ENCODE data around the gene SASH3.

DNA sequence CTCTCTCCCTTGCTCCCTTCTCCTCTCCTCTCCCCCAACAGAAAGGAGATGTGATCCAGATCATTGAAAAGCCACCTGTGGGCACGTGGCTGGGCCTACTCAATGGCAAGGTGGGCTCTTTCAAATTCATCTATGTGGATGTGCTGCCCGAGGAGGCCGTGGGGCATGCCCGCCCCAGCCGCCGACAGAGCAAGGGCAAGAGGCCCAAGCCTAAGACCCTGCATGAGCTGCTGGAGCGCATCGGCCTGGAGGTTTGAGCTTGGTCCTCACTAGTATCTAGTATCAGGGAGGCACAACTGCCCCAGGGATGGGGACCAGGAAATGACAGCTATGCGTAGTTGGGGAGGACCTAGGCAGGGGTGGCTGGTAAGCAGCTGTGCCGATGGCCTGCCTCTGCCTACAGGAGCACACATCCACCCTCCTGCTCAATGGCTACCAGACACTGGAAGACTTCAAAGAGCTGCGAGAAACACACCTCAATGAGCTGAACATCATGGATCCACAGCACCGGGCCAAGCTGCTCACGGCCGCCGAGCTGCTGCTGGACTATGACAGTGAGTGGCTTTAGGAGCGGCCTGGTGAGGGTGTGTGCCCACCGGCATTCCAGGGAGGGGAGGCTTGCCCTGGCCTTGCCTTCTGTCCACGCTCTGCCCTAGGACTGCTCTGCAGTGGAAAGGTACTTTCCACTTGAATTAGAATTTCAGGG, 13.0 kb downstream of the SASH3 start:
- TF ChIP-seq, protein P1, sequence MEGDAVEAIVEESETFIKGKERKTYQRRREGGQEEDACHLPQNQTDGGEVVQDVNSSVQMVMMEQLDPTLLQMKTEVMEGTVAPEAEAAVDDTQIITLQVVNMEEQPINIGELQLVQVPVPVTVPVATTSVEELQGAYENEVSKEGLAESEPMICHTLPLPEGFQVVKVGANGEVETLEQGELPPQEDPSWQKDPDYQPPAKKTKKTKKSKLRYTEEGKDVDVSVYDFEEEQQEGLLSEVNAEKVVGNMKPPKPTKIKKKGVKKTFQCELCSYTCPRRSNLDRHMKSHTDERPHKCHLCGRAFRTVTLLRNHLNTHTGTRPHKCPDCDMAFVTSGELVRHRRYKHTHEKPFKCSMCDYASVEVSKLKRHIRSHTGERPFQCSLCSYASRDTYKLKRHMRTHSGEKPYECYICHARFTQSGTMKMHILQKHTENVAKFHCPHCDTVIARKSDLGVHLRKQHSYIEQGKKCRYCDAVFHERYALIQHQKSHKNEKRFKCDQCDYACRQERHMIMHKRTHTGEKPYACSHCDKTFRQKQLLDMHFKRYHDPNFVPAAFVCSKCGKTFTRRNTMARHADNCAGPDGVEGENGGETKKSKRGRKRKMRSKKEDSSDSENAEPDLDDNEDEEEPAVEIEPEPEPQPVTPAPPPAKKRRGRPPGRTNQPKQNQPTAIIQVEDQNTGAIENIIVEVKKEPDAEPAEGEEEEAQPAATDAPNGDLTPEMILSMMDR (IDR thresholded peaks at IDR 0.05): no peak
- no peak for TF ChIP-seq EZH2 (IDR thresholded peaks at IDR 0.05; ENCODE audit: borderline replicate concordance, insufficient read depth, low read depth, low read length, poor library complexity, severe bottlenecking)
